Measurements from ENCODE around the gene ZCCHC7. TPM values are rescaled to one million over a fixed set of nuclear protein-coding genes. Genes with fewer than 3 reads are reported as not detected.

Gene ZCCHC7
- total and polyA plus RNA-seq, 2 experiments from 2014 or later, result 29.8 to 38.8 TPM

DNA sequence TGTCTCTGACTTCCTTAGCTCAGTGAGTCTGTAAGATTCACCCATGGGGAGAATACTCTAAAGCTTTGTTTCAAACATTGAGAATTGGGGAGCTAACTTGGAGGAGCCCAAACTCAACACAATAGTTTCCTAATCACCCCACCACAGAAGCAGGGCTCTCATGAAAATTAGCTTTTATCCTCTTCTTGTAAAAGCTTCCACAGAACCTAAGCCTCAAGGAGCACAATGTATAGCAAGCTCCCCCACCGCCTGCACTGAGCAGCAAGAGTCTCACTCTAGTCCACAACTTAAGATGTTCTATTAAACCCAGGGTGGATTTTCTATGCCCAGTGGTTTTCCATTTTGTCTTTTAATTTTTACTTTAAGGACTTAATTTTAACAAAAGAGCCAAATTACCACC, 253.2 kb downstream of the ZCCHC7 start:
- no peaks in the 10 kb centered on the region for H3K4me1 ChIP-seq (ENCODE audit: insufficient read depth)
- no peak overlapping the region for H3K4me2 ChIP-seq
- no peaks in the 10 kb centered on the region for H4K20me1 ChIP-seq (replicated peaks; ENCODE audit: insufficient read depth)
- no peak for TF ChIP-seq EZH2 (IDR thresholded peaks at IDR 0.05; ENCODE audit: low read depth, unreplicated experiment)
- no peak for TF ChIP-seq JUNB (IDR thresholded peaks at IDR 0.05; ENCODE audit: unreplicated experiment)
- TF ChIP-seq, protein P1, sequence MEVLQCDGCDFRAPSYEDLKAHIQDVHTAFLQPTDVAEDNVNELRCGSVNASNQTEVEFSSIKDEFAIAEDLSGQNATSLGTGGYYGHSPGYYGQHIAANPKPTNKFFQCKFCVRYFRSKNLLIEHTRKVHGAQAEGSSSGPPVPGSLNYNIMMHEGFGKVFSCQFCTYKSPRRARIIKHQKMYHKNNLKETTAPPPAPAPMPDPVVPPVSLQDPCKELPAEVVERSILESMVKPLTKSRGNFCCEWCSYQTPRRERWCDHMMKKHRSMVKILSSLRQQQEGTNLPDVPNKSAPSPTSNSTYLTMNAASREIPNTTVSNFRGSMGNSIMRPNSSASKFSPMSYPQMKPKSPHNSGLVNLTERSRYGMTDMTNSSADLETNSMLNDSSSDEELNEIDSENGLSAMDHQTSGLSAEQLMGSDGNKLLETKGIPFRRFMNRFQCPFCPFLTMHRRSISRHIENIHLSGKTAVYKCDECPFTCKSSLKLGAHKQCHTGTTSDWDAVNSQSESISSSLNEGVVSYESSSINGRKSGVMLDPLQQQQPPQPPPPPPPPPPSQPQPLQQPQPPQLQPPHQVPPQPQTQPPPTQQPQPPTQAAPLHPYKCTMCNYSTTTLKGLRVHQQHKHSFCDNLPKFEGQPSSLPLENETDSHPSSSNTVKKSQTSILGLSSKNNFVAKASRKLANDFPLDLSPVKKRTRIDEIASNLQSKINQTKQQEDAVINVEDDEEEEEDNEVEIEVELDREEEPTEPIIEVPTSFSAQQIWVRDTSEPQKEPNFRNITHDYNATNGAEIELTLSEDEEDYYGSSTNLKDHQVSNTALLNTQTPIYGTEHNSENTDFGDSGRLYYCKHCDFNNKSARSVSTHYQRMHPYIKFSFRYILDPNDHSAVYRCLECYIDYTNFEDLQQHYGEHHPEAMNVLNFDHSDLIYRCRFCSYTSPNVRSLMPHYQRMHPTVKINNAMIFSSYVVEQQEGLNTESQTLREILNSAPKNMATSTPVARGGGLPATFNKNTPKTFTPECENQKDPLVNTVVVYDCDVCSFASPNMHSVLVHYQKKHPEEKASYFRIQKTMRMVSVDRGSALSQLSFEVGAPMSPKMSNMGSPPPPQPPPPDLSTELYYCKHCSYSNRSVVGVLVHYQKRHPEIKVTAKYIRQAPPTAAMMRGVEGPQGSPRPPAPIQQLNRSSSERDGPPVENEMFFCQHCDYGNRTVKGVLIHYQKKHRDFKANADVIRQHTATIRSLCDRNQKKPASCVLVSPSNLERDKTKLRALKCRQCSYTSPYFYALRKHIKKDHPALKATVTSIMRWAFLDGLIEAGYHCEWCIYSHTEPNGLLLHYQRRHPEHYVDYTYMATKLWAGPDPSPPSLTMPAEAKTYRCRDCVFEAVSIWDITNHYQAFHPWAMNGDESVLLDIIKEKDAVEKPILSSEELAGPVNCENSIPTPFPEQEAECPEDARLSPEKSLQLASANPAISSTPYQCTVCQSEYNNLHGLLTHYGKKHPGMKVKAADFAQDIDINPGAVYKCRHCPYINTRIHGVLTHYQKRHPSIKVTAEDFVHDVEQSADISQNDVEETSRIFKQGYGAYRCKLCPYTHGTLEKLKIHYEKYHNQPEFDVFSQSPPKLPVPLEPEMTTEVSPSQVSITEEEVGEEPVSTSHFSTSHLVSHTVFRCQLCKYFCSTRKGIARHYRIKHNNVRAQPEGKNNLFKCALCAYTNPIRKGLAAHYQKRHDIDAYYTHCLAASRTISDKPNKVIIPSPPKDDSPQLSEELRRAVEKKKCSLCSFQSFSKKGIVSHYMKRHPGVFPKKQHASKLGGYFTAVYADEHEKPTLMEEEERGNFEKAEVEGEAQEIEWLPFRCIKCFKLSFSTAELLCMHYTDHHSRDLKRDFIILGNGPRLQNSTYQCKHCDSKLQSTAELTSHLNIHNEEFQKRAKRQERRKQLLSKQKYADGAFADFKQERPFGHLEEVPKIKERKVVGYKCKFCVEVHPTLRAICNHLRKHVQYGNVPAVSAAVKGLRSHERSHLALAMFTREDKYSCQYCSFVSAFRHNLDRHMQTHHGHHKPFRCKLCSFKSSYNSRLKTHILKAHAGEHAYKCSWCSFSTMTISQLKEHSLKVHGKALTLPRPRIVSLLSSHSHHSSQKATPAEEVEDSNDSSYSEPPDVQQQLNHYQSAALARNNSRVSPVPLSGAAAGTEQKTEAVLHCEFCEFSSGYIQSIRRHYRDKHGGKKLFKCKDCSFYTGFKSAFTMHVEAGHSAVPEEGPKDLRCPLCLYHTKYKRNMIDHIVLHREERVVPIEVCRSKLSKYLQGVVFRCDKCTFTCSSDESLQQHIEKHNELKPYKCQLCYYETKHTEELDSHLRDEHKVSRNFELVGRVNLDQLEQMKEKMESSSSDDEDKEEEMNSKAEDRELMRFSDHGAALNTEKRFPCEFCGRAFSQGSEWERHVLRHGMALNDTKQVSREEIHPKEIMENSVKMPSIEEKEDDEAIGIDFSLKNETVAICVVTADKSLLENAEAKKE (CRISPR knock-in tag; IDR thresholded peaks at IDR 0.05), result no peak
- TF ChIP-seq ZNF114 (CRISPR knock-in tag; IDR thresholded peaks at IDR 0.05), result no peak
- no peak for TF ChIP-seq EZH2phosphoT487 (IDR thresholded peaks at IDR 0.05; ENCODE audit: unreplicated experiment)
- TF ChIP-seq, protein P2, sequence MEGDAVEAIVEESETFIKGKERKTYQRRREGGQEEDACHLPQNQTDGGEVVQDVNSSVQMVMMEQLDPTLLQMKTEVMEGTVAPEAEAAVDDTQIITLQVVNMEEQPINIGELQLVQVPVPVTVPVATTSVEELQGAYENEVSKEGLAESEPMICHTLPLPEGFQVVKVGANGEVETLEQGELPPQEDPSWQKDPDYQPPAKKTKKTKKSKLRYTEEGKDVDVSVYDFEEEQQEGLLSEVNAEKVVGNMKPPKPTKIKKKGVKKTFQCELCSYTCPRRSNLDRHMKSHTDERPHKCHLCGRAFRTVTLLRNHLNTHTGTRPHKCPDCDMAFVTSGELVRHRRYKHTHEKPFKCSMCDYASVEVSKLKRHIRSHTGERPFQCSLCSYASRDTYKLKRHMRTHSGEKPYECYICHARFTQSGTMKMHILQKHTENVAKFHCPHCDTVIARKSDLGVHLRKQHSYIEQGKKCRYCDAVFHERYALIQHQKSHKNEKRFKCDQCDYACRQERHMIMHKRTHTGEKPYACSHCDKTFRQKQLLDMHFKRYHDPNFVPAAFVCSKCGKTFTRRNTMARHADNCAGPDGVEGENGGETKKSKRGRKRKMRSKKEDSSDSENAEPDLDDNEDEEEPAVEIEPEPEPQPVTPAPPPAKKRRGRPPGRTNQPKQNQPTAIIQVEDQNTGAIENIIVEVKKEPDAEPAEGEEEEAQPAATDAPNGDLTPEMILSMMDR (conservative IDR thresholded peaks at IDR 0.05; ENCODE audit: low read depth in 2 of 2), result no peak
- TF ChIP-seq, protein P3, sequence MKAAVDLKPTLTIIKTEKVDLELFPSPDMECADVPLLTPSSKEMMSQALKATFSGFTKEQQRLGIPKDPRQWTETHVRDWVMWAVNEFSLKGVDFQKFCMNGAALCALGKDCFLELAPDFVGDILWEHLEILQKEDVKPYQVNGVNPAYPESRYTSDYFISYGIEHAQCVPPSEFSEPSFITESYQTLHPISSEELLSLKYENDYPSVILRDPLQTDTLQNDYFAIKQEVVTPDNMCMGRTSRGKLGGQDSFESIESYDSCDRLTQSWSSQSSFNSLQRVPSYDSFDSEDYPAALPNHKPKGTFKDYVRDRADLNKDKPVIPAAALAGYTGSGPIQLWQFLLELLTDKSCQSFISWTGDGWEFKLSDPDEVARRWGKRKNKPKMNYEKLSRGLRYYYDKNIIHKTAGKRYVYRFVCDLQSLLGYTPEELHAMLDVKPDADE (IDR thresholded peaks at IDR 0.05), result no peak
- TF ChIP-seq CREB1 (CRISPR knock-in tag; IDR thresholded peaks at IDR 0.05; ENCODE audit: low read depth), result no peak
- TF ChIP-seq ZNF331 (CRISPR knock-in tag; IDR thresholded peaks at IDR 0.05; ENCODE audit: low read depth), result no peak
- TF ChIP-seq, protein P4, sequence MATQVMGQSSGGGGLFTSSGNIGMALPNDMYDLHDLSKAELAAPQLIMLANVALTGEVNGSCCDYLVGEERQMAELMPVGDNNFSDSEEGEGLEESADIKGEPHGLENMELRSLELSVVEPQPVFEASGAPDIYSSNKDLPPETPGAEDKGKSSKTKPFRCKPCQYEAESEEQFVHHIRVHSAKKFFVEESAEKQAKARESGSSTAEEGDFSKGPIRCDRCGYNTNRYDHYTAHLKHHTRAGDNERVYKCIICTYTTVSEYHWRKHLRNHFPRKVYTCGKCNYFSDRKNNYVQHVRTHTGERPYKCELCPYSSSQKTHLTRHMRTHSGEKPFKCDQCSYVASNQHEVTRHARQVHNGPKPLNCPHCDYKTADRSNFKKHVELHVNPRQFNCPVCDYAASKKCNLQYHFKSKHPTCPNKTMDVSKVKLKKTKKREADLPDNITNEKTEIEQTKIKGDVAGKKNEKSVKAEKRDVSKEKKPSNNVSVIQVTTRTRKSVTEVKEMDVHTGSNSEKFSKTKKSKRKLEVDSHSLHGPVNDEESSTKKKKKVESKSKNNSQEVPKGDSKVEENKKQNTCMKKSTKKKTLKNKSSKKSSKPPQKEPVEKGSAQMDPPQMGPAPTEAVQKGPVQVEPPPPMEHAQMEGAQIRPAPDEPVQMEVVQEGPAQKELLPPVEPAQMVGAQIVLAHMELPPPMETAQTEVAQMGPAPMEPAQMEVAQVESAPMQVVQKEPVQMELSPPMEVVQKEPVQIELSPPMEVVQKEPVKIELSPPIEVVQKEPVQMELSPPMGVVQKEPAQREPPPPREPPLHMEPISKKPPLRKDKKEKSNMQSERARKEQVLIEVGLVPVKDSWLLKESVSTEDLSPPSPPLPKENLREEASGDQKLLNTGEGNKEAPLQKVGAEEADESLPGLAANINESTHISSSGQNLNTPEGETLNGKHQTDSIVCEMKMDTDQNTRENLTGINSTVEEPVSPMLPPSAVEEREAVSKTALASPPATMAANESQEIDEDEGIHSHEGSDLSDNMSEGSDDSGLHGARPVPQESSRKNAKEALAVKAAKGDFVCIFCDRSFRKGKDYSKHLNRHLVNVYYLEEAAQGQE (IDR thresholded peaks at IDR 0.05; ENCODE audit: unreplicated experiment), result no peak
- TF ChIP-seq POLR2AphosphoS5 (IDR thresholded peaks at IDR 0.05; ENCODE audit: low read depth), result no peak
- TF ChIP-seq NANOG (IDR thresholded peaks at IDR 0.05; ENCODE audit: borderline replicate concordance), result no peak
- no peak for TF ChIP-seq STAT1 (IDR thresholded peaks at IDR 0.05; ENCODE audit: unreplicated experiment)
- no peaks in the 10 kb centered on the region for H3F3A ChIP-seq (replicated peaks; ENCODE audit: low read depth)
- no peak overlapping the region for H3K27ac ChIP-seq (ENCODE audit: low read depth)
- H3K36me3 ChIP-seq (ENCODE audit: insufficient read depth), result no peaks in the 10 kb centered on the region
- H3K27ac Mint-ChIP-seq, result no peak overlapping the region
- H3K79me2 ChIP-seq (replicated peaks; ENCODE audit: insufficient read depth), result no peaks in the 10 kb centered on the region
- H3K9me2 ChIP-seq (ENCODE audit: insufficient read depth), result no peaks in the 10 kb centered on the region
- H3K4me1 Mint-ChIP-seq, result peaks cover 7% of the 10 kb centered on the region; the same call in 2 of the 3 replicates
- H2AFZ ChIP-seq, result 0 out of 2 replicates have a peak overlapping the region, but pooled peaks have one; percentile 47
- H3K4me3 Mint-ChIP-seq, result no peak overlapping the region
- H3K36me3 Mint-ChIP-seq (ENCODE audit: low read depth), result no peaks in the 10 kb centered on the region
- DNase-seq (ENCODE audit: low spot score) (no peak), ATAC-seq (no peak)
- H3K4me3 ChIP-seq, result no peak overlapping the region
- H3K9me3 Mint-ChIP-seq, result no peaks in the 10 kb centered on the region; the same call in 2 of the 3 replicates
- no peaks in the 10 kb centered on the region for H3K27me3 ChIP-seq (ENCODE audit: insufficient read depth)
- H3K27me3 Mint-ChIP-seq (ENCODE audit: insufficient read depth, low read depth, poor library complexity), result peaks cover 3% of the 10 kb centered on the region
